Stimulated activated CD4-positive, alpha-beta T cell treated with anti-CD3 and anti-CD28 coated beads, Interleukin-2, amount 100 ng/mL, for 48 hours (primary cell): ENCODE results near the gene THSD7A.

Experiments used
- DNase-seq, 2 donors: peaks; one replicate each; pipeline ENCODE4 v3.0.0-alpha.2; 2020

THSD7A gene

GRCh38 chr7:11811709-11812108 is 20.3 kb downstream of the THSD7A start:
- DNase-seq, result no peak

- DNase-seq, result no peak
These were observed 21.9 kb downstream of the THSD7A start for GRCh38 chr7:11810043-11810625.

- no peak for DNase-seq
These were observed 25.0 kb downstream of the THSD7A start for GRCh38 chr7:11807000-11807399.

DNA sequence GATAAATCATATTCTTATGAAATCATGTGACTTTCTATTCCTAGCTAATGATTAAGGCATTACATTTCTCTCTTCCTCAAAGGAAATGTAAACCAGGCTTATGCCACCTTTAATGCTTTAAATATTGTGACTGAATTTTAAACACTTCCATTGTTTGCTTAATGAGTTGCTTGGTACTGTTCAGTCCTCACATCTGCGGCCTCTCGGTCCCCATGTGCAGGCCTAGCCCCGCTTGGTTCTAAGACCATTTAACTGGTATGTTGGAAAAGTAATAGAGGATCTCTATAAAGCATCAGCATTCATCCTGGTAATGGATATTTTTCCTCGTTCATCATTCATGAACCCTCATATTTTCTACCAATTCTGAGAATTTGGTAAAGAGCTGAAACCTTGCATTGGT is 27.4 kb downstream of the THSD7A start:
- DNase-seq, result no peak

DNA sequence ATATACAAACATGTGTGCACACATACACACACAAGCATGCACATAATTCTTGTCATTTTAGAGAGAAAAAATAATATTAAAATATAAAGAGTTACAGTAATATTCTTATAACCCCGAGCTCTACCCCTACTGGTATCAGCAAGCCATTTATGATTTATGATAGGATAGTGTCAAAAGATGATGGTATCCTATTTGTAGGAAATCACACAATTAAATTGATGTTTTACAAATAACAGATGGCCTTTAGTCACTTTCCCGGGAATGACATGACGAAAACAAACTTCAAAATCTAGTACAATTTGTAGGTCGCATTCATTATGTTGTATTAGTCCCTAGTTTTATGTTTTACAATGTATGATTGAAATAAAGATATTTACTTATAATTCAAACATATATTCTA is 36.8 kb downstream of the THSD7A start:
- DNase-seq, result no peak

GRCh38 chr7:11792166-11792565 is 39.8 kb downstream of the THSD7A start:
- DNase-seq, result no peak

- no peak for DNase-seq
These were observed 43.4 kb downstream of the THSD7A start for GRCh38 chr7:11788568-11788967.

DNA sequence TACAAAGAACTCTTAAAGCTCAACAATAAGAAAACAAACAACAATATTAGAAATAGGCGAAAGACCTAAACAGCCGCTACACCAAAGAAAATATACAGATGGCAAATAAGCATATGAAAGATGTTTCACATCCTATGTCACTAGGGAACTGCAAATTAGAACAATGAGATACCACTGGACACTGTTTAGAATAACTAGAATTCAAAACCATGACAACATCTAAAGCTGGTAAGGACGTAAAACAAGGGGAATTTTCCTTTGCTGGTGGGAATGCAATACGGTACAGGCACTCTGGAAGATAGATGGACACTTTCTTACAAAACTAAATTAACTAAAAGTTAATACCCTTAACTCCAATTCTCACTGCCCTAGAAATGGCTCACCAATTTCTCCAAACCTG is 44.5 kb downstream of the THSD7A start:
- no peak for DNase-seq

DNA sequence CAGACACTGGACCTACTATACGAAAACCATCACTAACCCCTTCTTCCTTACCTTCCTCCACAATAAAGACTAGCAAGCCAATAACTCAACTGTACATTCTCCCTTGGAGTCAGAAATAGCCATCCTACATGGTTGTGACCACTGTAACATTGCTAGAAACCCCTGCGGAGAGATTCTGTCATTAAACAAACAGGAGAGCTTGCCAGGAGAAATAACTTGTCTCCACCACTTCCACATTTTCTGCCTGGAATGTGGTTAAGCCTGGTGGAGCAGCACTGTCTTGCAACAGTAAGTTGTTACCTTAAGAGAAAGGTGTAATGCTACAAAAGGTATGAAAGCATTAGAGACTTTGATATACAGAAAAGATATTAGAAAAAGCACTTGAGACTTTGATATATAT is 45.8 kb downstream of the THSD7A start:
- no peak for DNase-seq

- no peak for DNase-seq
These were observed 47.0 kb downstream of the THSD7A start for GRCh38 chr7:11784769-11785536.

- no peak for DNase-seq
These were observed 51.9 kb downstream of the THSD7A start for GRCh38 chr7:11779864-11780674.

DNA sequence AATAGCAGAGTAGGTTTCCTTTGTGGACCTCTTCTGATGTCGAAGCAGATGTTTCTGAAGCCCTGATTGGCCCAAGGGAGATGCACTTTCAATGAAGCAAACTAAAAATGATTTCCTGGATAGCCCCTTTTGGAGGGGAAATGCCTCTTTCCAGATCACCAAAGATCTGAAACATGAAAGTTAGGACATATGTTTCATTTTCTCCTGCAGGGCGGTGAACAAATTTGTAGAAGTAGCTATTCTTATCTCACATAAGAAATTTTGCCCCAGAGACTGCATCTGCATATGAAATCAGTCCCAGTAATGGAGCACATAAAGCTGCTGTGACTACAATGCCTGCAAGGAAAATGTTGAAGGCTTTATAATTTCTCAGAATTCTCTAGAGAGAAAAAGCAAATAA is 56.0 kb downstream of the THSD7A start:
- DNase-seq, result no peak

DNA sequence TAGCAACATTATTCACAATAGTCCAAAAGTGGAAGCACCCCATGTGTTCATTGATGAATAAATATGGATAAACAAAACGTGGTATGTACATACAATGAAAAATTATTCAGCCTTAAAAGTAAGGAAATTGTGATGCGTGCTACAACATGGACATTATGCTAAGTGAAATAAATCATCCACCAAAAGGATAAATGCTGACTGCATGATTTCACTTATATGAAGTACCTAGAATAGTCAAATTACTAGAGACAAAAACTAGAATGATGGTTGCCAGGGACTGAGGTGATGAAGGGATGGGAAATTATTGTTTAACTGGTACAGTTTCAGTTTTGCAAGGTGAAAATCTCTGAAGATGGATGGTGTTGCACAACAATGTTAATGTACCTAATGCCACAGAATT is 56.6 kb downstream of the THSD7A start:
- DNase-seq, result no peak

DNA sequence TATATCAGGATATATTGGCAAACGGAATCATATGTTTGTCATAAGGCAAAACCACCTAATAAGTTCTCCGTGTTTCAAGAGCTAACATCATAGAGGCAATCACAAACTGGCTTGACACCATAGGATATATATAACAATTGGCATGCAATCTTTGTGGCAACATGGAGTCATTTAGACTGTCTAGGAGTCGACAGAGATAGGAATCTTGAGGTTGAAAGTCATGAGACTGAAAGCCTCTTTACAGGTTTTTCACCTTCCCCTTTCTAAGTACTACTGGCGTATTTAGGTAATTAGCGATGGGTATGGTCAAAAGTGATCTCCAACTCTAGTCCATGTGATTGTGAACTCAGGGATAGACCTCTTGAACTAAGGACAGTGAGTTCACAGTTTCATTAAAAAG is 63.7 kb downstream of the THSD7A start:
- DNase-seq, result no peak

- DNase-seq, result no peak
These were observed 64.8 kb downstream of the THSD7A start for GRCh38 chr7:11767148-11767547.

DNA sequence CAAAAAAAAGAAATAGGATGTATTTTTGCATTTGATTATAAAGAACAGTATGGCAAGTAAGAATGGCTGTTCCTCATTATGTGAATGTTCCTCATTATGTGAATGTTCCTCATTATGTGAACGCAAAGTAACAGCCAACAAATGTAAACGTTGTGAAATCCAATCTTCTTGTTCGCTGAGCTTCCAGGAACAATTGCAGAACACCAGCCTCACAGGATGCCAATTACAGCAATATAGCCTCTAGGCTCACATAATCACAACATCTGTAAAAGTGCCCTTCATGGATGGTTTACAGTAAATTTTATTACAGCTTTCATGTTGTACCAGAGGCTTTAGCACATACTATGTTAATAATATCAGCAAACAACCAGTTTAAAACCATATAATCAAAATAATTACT is 71.6 kb downstream of the THSD7A start:
- no peak for DNase-seq

- DNase-seq, result no peak
These were observed 73.3 kb downstream of the THSD7A start for GRCh38 chr7:11758627-11759111.

DNA sequence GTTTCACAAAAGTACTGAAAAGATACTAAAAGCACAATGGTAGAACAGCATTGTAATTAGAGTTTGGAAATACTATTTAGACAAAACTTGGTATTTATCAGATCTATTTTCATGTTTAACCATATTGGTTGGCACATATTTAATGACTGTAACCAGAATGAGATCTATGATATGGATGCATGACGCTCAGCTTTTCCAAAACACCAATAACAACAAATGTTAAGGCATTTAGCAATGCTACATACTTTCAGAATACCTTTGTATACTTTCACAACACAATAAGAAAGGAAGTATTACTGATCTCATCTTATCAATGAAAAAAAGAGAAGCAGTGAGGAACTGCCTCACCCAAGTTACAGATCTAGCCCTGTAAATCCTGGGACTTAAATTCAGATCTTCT is 74.8 kb downstream of the THSD7A start:
- no peak for DNase-seq

DNA sequence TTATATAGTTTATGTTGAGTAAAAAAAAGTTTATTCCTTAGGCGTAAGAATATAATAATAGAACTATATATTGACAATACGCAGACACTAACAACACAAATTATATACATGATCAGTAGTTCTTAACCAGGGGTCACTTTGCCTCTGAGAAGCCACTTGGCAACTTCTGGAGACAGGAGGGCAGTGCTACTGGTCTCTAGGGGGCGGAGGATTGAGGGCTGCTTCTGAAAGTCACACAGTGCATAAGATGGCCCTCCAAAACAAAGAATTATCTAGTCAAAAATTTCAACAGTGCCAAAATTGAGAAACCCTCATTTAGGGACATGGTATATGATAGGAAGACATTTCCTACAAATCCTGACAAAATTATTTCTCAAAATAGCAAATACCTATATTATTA is 77.1 kb downstream of the THSD7A start:
- no peak for DNase-seq

GRCh38 chr7:11754123-11754522 is 77.9 kb downstream of the THSD7A start:
- DNase-seq, result no peak

DNA sequence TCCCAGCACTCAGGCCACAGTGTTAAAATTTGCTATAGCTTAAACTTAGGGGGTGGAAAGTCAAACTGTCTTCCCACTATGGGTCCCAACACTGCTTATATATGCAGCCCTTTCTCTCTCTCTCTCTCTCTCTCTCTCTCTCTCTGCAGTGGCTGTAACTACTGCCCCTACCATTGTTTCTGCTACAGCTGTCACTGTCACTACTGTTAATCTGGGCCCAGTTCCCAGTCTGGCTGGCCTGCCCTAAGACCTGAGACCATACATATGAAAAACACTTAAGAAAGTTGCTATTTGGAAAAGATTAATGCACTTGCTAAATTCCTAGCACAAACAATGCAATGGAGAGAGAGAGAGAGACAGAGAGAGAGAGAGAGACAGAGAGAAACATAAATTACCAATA is 78.6 kb downstream of the THSD7A start:
- no peak for DNase-seq

DNA sequence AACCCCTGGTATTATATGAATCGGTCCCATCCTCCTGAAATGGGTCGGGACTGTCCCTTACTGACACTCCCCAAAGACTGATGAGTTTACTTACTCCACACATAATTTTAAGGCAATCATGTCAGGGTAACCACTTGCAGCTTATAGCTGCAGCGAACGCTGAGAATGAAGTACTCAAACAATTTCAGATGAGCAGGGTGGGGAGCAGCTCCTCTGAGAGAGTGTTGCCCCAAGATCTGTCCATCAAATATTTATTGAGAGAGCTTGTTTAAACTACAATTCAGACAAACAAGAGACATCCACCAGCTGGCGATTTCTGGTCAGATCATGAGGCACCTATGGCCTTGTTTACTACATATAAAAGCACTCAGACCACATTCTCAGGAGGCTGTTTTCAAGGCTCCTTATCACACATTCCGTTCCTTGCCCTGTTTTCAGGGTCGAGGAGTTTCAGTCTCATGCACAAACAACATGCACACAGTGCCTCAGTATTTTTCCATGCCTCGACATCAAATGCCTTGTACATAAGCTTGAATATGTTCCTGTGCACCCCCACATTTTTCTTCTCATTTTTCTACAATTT is 80.1 kb downstream of the THSD7A start:
- DNase-seq, result no peak

GRCh38 chr7:11751315-11751714 is 80.7 kb downstream of the THSD7A start:
- no peak for DNase-seq

DNA sequence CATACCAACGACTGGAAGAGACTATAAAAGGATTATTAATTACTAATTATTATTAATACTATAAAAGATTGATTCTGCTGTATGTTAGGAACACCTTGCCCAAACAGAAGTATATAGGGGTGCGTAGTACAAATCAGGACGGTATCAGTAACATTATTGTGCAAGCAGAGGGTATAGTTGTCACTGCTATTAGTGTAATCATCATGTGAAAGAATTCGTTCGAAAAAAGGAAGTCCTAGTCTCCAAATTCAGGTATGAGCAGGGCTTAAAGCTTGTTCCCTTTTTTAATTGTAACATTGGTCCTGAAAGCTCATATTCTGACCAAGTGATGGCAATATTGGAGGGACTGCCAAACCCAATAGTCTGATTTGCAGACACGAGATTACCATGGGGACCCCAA is 81.8 kb downstream of the THSD7A start:
- DNase-seq, result no peak
